HG03354 (cell line): ENCODE data around the gene TOP3A.

ENCODE experiments used
- ATAC-seq: cut with Tn5 transposase; IDR thresholded peaks from one replicate; pipeline ENCODE4 v1.9.1; 2021; ENCODE audit warnings: mild to moderate bottlenecking; ENCODE audit not compliant: unreplicated experiment, poor library complexity, severe bottlenecking

Gene TOP3A

DNA sequence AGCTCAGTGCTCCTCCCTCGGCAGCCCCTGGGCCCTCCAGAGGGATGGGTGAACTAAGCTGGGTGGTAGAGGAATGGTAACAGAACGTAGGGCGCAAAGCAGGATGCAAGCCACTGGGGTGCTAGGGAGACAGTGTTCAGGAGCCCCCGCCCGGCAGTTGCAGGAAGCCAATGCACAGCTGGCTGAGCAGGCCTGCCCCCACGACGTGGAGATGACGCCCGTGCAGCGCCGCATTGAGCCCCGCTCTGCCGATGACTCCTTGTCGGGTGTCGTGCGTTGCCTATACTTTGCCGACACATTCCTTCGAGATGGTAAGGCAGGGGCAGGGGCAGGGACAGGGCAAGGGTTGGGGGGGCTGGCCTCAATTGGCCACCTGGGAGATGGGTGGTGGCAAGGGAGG is 76.5 kb downstream of the TOP3A start:
- ATAC-seq = no peak

DNA sequence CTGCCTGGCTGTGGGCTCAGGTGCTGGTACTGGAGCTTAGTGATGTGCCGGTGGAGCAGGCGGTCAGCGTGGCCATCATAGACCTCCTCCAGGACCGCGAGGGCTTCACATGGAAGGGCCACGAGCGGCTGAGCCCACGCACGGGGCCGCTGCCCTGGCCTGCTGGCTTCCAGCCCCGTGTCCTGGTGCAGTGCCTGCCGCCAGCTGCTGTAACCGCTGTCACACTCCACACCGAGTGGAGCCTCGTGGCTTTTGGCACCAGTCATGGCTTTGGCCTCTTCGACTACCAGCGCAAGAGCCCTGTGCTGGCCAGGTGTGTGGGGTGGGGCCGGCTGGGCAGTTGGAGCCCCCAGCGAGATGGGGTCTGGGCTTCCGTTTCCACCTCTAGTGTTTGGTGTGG is 77.3 kb downstream of the TOP3A start:
- ATAC-seq = no peak

DNA sequence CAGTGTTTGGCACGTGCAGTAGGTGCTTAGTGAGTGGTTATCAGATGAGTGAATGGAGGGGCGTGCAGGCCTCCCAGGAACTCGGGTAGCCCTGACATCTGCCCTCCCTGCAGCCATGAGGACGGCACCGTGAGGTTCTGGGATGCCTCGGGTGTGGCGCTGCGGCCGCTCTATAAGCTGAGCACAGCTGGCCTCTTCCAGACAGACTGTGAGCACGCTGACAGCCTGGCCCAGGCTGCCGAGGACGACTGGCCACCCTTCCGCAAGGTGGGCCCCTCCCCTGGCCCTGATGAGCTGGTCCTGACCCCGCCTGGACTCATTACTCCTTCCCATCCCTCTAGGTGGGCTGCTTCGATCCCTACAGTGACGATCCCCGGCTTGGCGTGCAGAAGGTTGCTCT is 78.3 kb downstream of the TOP3A start:
- ATAC-seq = no peak

DNA sequence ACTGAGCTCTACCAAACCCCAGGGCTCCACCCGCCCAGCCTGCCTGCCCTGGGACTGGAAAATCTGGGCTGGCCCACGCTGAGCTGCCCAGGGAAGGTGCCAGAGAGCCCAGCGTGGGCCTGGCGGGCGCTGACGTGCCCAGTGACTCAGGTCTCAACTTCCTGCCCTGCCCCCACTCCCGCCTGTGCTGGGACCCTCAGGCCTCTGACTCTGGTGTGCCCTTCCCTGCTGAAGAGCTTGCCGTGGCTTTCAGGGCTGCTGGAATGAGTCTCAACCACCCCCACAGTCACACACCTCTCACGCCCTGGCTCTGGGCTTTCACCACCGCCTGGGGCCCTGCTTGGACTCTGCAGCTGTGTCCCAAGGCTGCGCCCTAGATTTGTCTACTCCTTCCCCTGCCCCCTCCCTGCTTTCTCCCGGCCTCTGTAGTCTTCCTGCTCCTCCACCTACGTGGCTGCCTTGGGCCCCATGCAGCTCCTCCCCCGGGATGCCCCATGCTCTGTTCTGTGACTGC is 79.0 kb downstream of the TOP3A start:
- ATAC-seq = no peak

DNA sequence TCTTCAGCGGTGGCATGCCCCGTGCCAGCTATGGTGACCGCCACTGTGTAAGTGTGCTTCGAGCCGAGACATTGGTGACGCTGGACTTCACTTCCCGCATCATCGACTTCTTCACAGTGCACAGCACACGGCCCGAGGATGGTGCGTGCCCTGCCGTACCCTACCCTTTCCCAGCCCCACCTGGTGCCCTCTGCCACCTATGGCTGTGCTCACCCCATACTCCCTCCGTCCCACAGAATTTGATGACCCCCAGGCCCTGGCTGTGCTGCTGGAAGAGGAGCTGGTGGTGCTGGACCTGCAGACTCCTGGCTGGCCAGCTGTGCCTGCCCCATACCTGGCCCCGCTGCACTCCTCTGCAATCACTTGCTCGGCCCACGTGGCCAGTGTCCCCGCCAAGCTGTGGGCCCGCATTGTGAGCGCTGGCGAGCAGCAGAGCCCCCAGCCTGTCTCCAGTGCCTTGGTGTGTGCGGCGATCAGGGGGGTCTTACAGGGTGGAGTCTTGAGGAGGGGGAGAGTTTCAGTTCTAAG is 79.9 kb downstream of the TOP3A start:
- no peak for ATAC-seq

DNA sequence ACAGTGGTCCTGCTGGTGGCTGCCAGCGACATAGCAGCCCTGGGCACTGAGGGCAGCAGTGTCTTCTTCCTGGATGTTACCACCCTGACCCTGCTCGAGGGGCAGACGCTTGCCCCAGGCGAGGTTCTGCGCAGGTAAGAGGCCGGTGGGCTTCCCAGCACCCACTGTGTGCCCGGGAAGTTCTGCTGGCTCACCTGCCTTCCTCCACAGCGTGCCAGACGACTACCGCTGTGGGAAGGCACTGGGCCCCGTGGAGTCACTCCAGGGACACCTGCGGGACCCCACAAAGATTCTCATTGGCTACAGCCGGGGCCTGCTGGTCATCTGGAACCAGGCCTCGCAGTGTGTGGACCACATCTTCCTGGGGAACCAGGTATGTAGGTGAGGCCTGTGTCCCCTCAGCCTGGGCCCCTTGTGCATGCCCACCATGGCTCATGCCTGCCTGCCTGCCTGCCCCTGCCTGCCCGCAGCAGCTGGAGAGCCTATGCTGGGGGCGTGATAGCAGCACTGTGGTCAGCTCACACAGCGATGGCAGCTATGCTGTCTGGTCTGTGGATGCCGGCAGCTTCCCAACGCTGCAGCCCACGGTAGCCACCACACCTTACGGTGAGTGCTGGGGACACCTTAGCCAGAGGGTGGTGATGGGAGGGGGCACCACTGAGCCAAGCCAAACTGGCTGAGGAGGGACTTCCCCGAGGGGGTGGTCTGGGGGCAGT is 80.8 kb downstream of the TOP3A start:
- no peak for ATAC-seq

DNA sequence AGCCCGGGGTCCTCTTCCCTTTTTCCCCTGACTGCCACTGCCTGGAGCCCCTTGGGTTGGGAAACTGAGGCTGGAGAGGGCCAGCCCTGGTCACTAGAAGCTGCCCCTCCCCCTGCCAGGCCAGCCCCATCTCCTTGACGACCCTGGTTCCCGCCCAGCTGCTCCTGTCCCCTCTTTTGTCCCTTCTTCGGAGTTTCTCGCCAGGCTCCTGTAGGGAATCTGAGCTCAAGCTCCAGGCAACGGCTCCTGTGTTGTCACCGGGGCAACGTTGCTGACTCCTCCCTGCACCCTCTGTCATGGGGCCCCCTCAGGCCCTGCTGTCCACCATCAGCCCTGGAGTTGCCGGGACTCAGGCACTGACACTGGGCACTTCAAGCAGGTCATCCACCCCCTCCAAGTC is 83.6 kb downstream of the TOP3A start:
- ATAC-seq = no peak

DNA sequence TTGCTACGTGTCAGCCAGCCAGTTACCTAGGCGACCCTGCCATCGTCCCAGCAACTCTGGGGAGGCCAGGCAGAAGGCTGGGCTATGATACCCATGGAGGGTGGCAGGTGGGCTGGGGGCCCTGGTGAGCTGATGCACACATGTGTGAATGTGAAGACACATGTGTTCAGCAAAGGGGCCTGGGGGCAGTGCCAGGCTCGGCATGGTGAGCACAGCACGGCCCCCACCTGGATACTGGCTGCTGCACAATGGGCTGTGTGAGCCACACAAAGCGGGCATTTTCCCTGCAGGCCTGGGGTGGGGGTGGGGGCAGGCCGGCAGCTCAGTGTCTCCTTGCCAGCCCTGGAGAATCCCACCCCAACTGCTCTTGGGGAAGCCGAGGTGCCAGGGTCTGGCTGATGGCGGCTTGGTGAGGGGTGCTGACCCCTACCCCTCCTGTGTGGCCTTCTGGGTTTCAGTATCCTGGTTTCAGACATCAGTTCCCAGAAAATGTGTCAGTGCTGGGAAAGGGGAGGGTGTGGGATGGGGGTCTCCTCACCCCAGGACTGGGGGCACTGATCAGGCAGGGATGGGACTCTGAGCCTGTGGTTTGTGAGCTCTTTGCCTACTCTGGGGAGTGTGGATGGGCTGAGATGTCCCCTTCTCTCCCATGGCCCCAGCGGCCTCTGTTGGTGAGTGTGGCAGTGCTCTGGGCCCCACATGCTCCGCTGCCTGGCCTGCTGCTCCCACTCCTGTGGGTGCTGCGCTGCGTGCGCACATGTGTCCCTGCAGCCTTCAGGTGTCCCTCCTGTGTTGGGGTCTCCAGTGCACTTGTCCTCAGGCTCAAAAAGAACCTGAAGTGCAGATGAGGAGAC is 84.3 kb downstream of the TOP3A start:
- no peak for ATAC-seq

DNA sequence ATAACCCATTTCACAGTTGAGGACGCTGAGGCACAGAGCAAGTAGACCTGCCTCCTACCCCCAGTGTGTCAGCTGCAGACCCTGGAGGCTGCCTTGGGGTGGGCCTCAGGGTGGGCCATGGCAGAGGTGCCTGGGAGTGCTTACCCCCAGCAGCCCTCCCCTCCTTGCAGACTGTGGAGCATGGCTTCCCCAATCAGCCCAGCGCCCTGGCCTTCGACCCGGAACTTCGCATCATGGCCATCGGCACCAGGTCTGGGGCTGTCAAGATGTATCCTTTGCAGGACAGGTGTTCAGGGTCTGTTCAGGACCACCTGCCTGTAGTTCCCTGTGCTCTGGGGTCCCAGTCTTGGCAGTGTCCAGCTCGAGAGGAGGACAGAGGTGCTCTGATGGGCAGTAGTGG is 85.0 kb downstream of the TOP3A start:
- no peak for ATAC-seq

DNA sequence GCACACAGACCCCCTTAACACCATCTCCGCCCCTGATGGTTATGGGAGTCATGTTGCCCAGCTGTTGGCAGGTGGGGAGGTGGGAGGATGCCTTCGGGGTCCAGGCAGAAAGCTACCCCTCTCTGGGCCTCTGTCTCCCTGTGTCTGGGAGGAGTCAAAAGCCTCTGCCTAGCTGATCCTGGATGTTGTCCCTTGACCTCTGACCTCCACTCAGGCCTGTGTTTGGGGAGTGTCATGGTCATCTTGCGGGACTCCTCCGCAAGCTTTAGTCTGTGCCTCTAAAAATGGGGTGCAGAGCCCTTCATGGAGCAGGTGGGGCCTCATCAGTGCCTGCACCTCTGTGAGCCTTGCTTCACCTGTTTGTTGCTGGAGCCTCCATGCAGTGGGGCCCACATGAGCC is 85.5 kb downstream of the TOP3A start:
- ATAC-seq = no peak

DNA sequence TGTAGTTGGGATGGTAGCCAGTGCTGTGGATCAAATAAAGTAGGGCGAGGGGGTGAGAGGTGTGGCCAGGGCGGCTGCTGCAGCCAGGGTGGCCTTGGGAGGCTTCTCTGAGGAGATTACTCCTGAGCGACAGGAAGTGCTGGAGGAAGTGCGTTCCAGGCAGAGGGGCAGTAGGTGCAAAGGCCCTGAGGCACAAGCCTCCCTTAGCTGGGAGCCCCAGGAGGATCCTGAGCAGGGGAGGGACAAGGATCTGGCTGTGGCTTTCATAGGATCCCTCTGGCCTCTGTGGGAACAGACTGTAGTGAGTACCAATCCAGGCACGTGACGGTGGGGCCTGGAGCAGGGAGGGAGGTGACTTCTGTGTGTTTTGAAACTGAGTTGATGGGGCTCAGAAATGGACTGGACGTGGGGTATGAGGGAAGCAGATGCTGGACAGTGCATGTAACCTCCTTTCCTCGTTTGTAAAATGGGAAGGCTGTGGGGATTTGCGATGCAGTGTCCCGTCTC is 86.6 kb downstream of the TOP3A start:
- no peak for ATAC-seq

DNA sequence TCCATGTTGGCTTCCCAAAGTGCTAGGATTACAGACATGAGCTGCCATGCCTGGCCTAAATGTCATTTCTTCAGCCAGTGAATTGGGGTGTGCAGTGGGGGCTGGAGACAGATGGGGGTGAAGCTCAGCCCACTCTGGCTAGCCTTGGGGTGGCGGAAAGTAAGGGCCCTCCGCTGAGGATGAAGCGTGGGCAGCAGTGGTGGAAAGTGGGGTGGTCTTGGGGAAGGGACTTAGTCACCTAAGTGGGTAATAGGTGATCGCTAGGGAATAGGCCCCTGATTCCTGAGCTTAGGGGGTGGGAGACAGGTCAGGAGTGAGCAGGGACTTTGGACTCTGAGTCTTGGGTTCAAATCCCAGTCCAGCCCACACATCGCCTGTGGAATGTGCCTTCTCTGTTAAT is 87.2 kb downstream of the TOP3A start:
- no peak for ATAC-seq

DNA sequence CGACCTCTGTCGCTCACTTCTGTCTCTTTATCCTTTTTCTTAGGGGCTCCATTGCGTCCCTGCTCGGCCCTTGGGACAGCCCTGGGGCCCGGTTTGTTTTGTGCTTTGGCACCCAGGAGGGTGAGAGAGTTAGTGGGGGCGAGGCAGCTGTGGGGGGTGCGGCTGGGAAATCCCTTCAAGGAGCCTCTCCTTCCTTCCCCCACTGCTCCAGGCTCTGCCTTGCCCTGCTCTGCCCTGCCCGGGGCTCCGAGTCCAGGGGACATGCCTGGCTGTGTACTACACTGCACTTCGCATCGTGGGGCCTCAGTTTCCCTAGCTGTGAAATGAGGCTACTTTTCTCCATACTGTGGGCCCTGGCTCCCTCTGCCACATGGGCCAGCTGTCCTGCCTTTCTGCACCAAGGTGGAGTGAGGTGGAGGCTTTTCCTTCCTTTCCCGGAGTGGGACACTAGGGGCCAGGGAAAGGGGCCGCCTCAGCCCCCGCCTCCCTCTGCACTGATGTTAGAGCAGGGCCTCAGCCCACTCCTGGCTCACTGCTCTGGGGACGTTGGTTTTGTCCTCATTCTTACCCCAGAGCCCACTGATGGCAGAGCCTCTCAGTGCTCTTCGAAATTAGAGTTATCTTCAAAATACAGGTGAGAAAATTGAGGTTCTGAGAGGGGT is 88.4 kb downstream of the TOP3A start:
- no peak for ATAC-seq

DNA sequence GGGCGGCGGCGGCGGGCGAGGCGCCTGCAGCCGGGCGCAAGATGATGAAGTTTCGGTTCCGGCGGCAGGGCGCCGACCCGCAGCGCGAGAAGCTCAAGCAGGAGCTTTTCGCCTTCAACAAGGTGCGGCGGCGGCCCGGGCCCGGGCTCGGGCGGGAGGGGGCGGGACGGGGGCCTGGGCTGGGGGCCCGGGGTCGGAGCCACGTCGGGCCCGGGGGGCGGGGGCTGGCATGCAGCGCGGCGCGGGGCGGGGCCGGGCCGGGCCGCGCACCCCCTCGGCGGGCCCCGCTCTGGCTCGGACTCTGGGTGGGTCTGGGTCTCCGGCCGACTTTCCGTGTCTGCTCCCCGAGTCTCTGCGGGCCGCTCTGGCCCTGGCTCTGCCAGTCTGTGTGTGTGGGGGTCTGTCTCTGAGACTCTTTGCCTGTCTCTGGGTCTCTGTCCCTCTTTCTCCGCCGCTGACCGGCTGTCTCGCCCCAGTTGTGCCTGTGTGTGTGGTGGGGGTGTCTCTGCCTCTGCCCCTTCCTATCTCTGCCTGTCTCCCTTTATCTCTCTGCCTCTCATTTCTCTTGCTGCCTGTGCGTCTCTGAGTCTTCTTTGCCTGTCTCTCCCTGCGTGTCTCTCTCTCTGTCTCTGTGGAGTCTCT is 89.0 kb downstream of the TOP3A start:
- ATAC-seq = peak; percentile 22

DNA sequence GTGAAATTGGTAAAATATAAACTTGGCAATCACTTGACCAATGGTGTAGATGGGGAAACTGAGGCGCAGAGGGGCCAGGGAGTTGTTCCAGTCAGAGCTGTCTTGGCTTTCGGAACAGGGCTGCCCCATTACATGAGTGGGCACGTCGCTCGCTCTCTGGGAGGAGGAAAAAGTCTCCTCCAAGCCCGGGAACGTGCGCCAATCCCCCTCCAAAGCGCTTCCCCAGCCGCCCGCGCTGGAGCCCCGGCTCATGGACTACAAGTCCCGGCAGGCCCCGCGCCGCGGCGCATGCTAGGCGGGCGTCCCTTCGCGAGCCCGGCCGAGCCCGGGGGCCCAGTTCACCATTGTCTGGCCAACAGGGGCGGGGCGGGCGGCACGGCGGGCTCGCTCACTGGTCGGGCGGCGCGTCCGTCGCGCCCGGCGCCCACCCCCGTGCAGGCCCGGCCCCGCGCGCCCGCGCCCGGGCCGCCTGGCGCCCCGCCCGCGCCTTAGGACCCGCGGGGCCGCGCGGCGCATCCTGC is 89.6 kb downstream of the TOP3A start, which contains the start of gene LLGL1:
LLGL1 (plus strand) TSS at position 515 of the 521 bp plus-strand sequence. CDS start 48 bp downstream, outside the sequence.
- peak; percentile 91 for ATAC-seq

DNA sequence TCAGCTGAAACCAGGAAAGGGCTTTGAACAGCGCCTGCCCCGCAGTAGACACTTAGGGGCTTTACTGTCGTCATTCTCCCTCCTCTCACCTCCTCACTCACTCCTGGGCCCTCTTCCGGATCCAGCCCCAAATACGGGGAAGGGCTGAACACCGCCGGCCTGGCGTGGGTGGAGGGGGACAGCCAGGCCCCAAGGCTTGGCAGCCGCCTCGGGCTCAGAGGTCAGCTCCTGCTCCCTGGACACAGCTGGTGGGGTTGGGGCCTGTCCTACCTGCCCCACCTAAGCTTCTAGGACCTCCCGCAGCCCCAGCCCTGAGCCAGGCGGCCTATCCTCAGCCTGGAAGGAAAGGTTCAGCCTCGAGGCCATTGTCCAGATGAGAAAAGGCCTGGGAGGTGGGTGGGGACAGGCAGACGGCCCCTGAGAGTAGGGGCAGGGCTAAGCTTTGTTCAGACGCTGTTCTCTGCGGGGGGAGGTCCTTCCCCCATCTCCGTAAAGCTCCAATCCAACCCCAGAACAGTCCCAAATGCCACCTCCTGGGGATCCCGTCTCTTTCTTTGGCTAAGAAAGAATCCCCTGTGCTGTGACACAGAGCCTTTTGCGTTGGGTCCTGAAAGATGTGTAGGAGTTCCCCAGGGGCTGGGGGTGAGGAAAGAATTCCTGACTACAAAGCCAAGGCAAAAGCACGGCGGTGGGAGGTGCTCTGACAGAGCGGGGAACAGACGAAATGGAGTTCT is 90.2 kb downstream of the TOP3A start:
- no peak for ATAC-seq

DNA sequence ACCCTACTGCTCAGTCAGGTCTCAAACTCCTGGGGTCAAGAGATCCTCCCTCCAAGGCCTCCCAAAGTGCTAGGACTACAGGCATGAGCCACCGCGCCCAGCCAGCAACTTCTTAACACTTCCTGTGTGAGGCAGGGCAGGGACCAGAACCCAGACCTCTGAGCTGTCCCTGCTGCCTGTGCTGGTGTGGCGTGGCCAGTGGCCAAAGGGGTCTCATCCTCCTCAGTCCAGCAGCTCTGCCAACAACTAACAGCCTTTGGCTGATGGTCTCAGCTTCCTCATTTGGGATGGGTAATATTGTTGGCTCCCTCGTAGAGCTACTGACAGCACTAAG is 90.8 kb downstream of the TOP3A start:
- no peak for ATAC-seq
